ENCODE results near the gene OR51B5. TPM values are rescaled to one million over a fixed set of nuclear protein-coding genes. Genes with fewer than 3 reads are reported as not detected.
"Not testable (repeated sequence)": the region's sequence is repeated elsewhere in the genome, so short reads cannot be mapped to it uniquely, and the experiment has no call there.

OR51B5 gene
- total RNA-seq, 1 donor from 2014 or later: 0.15 TPM

DNA sequence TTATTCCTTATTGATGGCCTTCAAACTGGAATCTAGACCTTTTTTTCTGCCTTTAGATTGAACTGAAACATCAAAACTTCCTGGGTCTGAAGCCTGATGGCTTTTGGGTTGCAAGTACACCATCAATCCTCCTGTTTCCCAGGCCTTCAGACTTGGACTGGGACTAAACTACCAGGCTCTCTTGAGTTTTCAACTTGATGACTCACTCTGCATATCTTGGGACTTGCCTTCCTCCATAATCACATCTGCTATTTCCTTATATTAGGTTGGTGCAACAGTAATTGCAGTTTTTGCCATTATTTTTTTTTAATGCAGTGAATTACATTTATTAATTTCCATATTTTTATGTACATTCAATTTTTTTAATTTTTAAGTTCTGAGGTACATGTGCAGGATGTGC is 7.0 kb downstream of the OR51B5 start:
- ATAC-seq (no peak), DNase-seq (ENCODE audit: low spot score) (no peak)

DNA sequence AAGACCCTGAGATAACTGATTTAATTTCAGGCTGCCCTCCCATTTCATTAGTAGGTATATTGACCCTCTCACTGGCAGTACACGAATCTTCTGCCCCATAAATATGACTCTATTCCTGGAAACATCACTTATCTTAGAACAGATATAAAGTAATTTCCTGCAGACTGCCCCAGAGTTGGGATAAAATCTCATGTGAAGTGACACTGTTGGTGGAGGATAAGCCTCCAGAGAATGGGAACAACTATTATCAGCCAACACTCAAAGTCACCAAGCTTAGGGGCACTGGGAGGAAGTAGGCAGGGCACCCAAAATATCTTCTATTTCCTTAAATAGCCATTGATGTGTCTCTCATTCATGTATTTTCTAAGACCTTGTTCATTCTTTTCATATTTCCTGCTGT is 8.2 kb downstream of the OR51B5 start:
- no peak for ATAC-seq

DNA sequence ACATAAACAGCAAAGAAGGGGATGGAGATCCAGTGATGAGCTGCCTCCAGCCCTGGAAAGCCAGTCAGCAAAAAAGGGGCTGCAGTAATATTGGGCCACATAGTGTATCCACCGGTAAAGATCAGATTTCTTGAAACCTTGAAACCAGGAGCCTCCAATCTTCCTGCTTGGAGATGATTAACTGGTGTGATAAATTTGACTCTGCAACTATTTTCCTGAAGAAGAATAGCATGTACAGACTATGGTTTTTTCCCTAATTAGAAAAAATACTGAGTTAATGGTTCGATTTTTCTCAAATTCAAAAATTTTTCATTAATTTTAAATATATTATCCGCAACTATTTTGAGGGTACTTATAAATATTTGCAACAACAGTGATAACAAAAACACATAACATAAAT is 19.1 kb downstream of the OR51B5 start, which contains the start of gene OR51B2:
OR51B2 (minus strand) TSS at position 101 of the 400 bp plus-strand sequence; CDS start at position 101, 0 bp downstream.
- DNase-seq (ENCODE audit: low spot score): no peak
- no peak for ATAC-seq

More for the DNA sequence above, 8.2 kb downstream of the OR51B5 start:
- DNase-seq (ENCODE audit: low spot score): no peak

DNA sequence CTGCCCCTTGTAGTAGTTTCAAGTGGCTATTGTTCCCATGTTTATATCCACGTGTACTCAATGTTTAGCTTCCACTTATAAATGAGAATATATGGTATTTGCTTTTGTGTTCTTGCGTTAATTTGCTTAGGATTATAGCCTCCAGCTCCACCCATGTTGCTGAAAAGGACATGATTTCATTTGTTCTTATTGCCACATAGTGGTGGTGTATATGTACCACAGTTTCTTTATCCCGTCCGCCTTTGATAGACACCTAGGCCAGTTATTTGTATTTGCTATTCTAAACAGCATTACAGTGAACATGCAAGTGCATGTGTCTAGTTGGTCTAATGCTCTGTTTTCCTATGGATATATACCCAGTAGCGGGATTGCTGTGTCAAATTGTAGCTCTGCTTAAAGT is 26.0 kb downstream of the OR51B5 start:
- ATAC-seq (no peak), DNase-seq (ENCODE audit: low spot score) (no peak)

DNA sequence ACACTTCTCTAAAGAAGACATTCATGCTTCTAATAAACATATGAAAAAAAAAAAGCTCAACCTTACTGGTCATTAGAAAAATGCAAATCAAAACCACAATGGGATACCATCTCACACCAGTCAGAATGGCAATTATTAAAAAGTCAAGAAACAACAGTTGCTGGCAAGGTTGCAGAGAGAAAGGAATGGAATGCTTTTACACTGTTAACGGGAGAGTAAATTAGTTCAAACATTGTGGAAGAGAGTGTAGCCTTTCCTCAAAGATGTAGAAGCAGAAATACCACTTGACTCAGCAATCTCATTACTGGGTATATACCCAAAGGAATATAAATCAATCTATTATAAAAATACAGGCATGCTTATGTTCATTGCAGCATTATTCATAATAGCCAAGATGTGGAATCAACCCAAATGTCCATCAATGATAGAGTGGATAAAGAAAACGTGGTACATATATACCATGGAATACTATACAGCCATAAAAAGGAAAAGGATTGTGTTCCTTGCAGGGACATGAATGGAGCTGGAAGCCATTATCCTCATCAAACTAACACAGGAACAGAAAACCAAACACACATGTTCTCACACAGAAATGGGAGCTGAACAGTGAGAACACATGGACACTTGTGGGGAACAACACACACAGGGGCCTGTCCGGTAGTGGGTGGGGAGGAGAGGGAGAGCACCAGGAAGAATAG is 29.8 kb downstream of the OR51B5 start:
- not testable (repeated sequence) for ATAC-seq; DNase-seq (ENCODE audit: low spot score)

DNA sequence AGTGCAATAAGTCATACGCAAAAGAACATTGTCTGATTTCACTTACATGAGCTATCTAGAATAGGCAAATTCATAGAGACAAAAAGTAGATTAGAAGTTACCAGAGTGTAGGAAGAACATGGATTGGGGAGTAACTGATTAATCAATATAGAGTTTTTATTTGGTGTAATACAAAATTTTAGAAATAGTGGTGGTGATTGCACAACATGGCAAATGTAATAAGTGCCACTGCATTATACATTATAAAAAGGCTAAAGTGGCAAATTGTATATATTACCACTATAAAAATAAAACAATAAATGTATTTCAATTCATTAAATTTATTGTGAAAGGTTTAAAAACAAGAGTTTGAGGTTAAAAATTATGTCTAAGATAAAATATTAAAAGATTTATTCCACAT is 32.9 kb downstream of the OR51B5 start:
- ATAC-seq: no peak

DNA sequence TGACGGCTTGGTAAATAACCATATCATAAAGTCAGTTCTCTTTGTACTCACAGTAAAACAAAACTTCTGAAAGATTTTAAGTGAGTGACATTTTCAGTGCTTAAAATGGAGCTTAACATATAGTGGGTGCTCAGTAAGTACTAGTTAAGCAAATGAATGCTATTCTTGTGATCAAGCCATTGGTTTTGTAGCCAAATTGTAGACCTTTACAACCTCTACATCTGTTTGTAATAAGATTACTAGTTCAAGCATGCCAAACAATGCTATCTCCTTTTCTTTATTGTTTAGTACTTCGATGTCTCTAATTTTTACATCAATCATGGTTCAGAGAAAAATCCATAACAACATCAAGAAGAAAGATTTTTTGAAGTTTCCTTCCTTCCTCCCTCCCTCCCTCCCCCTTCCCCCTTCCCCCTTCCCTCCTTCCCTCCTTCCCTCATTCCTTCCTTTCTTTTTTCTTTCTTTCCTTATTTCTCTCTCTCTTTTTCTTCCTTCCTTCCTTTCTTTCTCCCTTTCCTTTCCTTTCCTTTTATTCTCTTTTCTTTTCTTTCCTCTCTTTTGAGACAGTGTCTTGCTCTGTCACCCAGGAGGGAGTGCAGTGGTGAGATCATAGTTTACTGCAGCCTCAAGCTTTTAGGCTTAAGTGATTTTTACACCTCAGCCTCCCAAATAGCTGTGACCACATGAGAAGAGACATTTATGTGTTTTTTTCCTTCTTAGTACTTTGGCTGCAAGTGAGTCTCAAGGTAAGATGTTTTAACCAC is 35.9 kb downstream of the OR51B5 start:
- no peak for DNase-seq (ENCODE audit: low spot score)
- ATAC-seq: no peak

More for the DNA sequence above, 32.9 kb downstream of the OR51B5 start:
- no peak for DNase-seq (ENCODE audit: low spot score)

DNA sequence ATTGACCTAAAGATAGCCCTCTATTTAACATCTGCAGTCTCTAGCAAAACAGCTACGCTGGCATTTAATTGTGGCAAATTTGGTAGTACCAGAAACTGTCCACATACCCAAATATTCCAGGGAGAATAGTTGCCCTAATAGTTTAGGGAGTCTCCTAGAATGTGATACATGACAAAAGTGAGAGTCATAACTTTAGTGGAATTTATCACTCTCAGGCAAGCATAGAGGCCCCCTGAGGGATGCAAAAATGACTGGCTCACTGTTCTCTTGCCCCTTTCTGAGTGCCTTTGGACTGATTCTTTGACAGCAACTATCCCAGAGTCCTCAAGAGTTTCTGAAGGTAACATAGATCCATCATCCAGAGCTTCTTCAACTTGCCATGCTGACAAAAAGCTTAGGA is 39.3 kb downstream of the OR51B5 start:
- ATAC-seq: no peak
- DNase-seq (ENCODE audit: low spot score): no peak

DNA sequence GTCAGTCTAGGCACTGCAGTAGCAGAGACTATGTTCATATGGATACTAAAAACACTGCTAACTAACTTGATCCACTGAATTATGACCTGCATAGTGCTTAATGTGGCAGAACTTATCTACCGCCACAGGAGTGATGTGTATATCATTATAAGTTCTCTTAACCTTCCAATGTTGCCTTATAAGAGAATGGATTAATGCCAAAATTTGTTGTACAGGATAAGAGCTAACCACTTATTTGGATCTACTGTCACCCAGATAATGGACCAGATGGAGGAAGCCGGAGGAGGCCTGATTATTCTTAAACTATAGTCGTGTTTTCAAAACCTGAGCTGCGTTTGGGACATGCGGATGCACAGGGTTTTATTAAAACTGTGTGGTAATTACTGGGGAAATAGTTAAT is 39.7 kb downstream of the OR51B5 start:
- ATAC-seq: no peak
- DNase-seq (ENCODE audit: low spot score): no peak

DNA sequence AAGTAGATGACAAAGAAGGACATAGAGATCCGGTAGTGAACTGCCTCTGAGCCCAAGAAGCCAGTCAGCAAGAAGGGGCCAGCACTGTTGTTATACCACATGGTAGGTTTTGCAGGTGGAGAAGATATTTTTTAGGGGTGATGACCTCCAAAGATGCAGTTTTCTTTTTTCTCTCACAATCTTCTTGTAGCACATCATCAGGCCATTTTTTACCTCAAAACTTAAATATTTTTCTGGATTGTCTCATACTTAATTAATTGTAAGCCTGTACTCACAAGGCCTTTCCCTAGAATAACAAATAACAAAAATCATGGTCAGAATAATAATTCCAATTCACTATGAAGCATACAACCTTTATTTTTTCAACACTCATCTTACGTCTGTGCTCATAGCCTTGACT is 41.5 kb downstream of the OR51B5 start, which contains the start of gene OR51B4:
OR51B4 (minus strand) TSS at position 101 of the 400 bp plus-strand sequence; CDS start at position 101, 0 bp downstream.
- ATAC-seq: no peak

DNA sequence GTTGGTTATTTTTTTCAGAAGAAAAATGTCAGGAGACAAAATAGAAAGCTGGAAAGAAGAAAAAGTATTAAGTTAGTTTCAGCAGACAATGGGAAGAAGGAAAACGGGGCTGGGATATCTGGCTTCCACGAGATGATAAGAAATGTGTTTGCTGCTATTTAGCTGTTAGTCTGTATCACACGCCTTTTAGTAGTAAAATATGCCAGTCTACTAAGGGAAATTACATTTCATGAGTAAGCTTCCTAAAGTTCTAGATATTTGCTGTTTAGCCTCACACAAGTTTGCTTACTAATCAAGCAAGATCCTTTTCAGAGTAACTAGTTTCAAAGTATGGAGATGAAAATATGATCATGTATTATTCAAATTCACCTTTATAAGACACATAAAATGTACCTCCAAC is 43.1 kb downstream of the OR51B5 start:
- no peak for ATAC-seq
- DNase-seq (ENCODE audit: low spot score): no peak

More for the DNA sequence above, 41.5 kb downstream of the OR51B5 start, which contains the start of gene OR51B4:
- DNase-seq (ENCODE audit: low spot score): no peak

DNA sequence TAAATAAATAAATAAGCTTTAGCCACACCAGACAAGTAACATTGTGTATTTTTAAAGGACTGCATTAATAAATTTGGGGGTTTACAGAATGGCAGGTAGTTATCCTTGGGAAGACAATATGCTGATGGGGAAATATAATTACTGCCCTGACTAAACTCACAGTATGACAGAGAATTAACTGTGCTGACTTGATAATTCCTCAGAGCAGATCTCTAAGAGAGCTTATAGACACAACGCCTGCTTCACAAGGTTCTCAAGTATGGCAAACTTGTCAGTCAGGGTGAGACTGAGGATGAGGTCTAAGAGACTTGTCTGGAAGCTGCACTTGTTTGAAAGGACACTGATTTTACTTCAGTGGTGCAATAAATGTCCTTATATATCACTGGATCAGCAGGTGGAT is 44.9 kb downstream of the OR51B5 start:
- ATAC-seq: no peak

DNA sequence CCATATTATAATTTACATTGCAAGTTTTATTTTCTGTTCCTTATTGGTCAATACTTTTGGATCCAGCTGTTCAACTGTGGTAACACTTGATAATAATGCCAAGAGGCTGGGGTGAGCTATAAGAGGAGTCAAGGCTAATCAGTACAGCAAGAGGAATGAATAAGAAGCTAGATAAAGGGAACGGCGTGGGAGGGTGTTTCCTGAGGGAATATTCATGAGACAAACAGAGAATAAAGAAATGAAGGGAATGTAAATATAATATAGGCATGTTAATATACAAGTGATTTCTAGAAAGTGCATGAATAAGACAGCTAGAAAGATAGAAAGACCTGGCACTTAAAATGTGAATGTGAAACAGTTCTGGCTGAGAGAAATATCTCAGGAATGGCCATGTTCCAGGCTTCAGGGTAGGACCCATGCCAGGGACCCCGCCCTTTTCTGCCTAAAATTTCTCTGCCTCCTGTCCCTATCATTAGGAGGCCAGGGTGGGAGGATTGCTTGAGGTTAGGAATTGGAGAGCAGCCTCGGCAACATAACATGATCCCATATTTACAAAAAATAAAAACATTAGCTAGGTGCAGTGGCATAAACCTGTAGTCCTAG is 45.5 kb downstream of the OR51B5 start:
- DNase-seq (ENCODE audit: low spot score) (no peak), ATAC-seq (no peak)

More for the DNA sequence above, 44.9 kb downstream of the OR51B5 start:
- no peak for DNase-seq (ENCODE audit: low spot score)

DNA sequence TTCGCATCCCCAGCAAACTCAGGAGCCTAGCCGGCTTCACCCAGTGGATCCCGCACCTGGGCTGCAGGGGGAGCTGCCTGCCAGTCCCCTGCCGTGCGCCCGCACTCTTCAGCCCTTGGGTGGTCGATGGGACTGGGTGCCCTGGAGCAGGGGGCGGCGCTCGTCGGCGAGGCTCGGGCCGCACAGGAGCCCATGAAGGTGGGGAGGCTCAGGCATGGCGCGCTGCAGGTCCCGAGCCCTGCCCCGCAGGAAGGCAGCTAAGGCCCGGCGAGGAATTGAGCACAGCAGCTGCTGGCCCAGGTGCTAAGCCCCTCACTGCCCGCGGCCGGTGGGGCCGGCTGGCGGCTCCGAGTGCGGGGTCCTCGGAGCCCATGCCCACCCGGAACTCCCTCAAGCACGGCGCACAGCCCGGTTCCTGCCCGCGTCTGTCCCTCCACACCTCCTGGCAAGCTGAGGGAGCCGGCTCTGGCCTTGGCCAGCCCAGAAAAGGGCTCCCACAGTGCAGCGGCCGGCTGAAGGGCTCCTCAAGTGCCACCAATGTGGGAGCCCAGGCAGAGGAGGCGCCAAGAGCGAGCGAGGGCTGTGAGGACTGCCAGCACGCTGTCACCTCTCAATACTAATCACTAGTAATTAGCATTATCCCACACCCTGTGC is 48.9 kb downstream of the OR51B5 start:
- not testable (repeated sequence) for DNase-seq (ENCODE audit: low spot score); ATAC-seq

DNA sequence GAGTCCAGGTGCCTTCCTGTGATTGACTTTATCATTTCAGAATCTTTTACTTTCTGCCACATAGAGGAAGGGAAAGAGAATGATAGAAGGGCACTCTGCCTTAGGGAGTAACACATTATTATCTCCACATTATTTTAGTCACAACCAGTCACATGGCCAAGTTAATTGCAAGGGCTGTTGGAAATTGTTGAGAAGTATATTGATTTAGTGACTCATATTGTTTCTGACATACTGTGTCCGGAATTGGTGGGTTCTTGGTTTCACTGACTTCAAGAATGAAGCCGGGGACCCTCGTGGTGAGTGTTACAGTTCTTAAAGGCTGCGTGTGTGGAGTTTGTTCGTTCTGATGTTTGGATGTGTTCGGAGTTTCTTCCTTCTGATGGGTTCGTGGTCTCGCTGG is 50.3 kb downstream of the OR51B5 start:
- ATAC-seq: no peak
- no peak for DNase-seq (ENCODE audit: low spot score)

Other genes starting within 250 kb of the OR51B5 start
- not detected for gene OR52A5, start 205.2 kb downstream of the OR51B5 start, total RNA-seq
- not detected for gene OR52A1, start 188.8 kb downstream of the OR51B5 start, total RNA-seq
- gene OR51V1, start 142.8 kb downstream of the OR51B5 start, total RNA-seq: not detected
- gene HBB, start 116.5 kb downstream of the OR51B5 start, total RNA-seq: 143 TPM
- 2.1 TPM for gene HBD, start 109.0 kb downstream of the OR51B5 start, total RNA-seq
- gene HBG1, start 93.7 kb downstream of the OR51B5 start, total RNA-seq: 2.5 TPM
- 7.6 TPM for gene HBG2, start 88.7 kb downstream of the OR51B5 start, total RNA-seq
- 1.9 TPM for gene HBE1, start 73.6 kb downstream of the OR51B5 start, total RNA-seq
- gene OR51B4, start 41.6 kb downstream of the OR51B5 start, total RNA-seq: not detected
- gene OR51B2, start 19.2 kb downstream of the OR51B5 start, total RNA-seq: not detected
- not detected for gene OR51B6, start 8.0 kb upstream of the OR51B5 start, total RNA-seq
- gene OR51M1, start 40.3 kb upstream of the OR51B5 start, total RNA-seq: not detected
- not detected for gene OR51Q1, start 78.6 kb upstream of the OR51B5 start, total RNA-seq
- gene OR51I1, start 98.0 kb upstream of the OR51B5 start, total RNA-seq: not detected
- gene OR51I2, start 105.8 kb upstream of the OR51B5 start, total RNA-seq: not detected
- not detected for gene OR52D1, start 145.2 kb upstream of the OR51B5 start, total RNA-seq
- not detected for gene UBQLN3, start 166.4 kb upstream of the OR51B5 start, total RNA-seq
- gene UBQLNL, start 173.2 kb upstream of the OR51B5 start, total RNA-seq: 0.23 TPM
- gene OR52H1, start 205.0 kb upstream of the OR51B5 start, total RNA-seq: 0.18 TPM
- gene OR52B6, start 237.4 kb upstream of the OR51B5 start, total RNA-seq: not detected